Neural cell (in vitro differentiated cells): Measurements from ENCODE around the gene SEC14L1.

Experiments
- CTCF ChIP-seq: fragments of 450-650 bp; IDR thresholded peaks from 2 replicates; pipeline ENCODE4 v1.5.1; 2014; ENCODE audit warnings: antibody characterized with exemption, mild to moderate bottlenecking, moderate library complexity; ENCODE audit not compliant: poor library complexity, severe bottlenecking
- EP300 ChIP-seq: fragments of 450-650 bp; conservative IDR thresholded peaks from 2 replicates; pipeline ENCODE4 v1.6.1; 2014; ENCODE audit warnings: antibody characterized with exemption, mild to moderate bottlenecking, moderate library complexity; ENCODE audit not compliant: poor library complexity, severe bottlenecking
- EZH2 ChIP-seq: fragments of 200-600, 300-800 bp; shearing (Covaris generic), sonication (generic); IDR thresholded peaks from 2 replicates; pipeline ENCODE4 v1.6.1; 2014; ENCODE audit warnings: antibody characterized with exemption, low read length, borderline replicate concordance, mild to moderate bottlenecking; ENCODE audit not compliant: insufficient read depth, poor library complexity, severe bottlenecking
- POLR2AphosphoS5 ChIP-seq: IDR thresholded peaks from 2 replicates; pipeline ENCODE4 v1.6.1; 2012

DNA sequence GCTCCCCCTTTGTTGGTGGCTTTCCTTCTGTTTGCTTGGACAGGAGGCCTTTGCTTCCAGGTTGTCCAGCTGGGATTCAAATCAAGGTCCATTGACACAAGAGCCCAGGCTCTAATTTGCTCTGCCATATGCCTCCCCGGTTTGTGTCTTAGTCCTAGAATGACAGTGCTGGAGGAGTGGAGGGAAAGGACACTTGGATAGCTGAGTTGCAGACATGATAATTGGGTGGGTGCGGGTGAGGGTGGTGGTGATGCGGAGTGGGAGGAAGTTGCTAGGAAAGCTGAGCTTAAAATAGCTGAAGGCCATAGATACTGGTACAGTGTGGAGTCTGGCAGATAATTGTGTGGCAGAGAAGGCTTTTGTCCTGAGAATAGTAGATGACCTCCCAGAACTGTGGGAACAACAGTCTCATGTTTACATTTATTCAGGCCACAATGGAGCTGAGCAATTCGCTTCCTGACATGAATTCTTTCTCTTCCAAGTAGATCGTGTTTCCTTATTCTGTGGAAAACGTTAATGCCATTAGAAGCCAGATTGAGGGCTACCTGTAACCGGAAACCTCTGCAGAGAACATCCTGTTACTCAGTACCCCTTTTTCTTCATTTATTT is 23.8 kb downstream of the SEC14L1 start:
- no peak for TF ChIP-seq EZH2
- no peak for TF ChIP-seq CTCF
- no peak for TF ChIP-seq POLR2AphosphoS5
- TF ChIP-seq EP300, result no peak
